ENCODE results near the gene KIAA1671. TPM values are rescaled to one million over a fixed set of nuclear protein-coding genes. Genes with fewer than 3 reads are reported as not detected.
"Not testable (repeated sequence)": the region's sequence is repeated elsewhere in the genome, so short reads cannot be mapped to it uniquely, and the experiment has no call there.

The KIAA1671 gene
- total RNA-seq = 10 to 100 TPM; 16.2 to 35.0 (median 21.7) TPM

- Histone ChIP-seq H3K9me3 (no peaks in the 10 kb centered on the region), H3K4me3 (peak within 1 kb of the TSS; percentile 66 to 82 (median 78)), H3K36me3 (no peaks in the 10 kb centered on the region), H3K4me1 (peaks cover 13 to 18% of the 10 kb centered on the region in 2 donors), H3K27me3 (peaks cover 10 to 32% (median 14%) of the 10 kb centered on the region in 3 donors), H3K27ac (peak within 1 kb of the TSS; percentile 52 to 75 (median 64))
- TF ChIP-seq POLR2A (IDR thresholded peaks at IDR 0.05) = peak; percentile 31 to 54
- peak; percentile 86 to 95 (median 92) for TF ChIP-seq CTCF (IDR thresholded peaks at IDR 0.05 in 4 of 5, conservative IDR thresholded peaks at IDR 0.05 in 1 of 5)
- in situ Hi-C loops (cut with MboI; ENCODE audit: low sequenced_read_pairs in 4 of 4) (loop anchor here in 2 of 4 donors (5.0 to 10.0 kb wide), 2 partner anchors 53 to 95 kb away; no protein-coding TSS in a partner anchor), intact Hi-C loops (cut with DNase I; ENCODE audit: low total_unique reads) (loop anchor here (1.0 kb wide), 2 partner anchors 76 to 97 kb away; no protein-coding TSS in a partner anchor)
- ATAC-seq = peak; percentile 90 to 91
- DNase-seq = peak; percentile 57 to 70
Observed at GRCh38 chr22:24951942-24952836, at the start of gene KIAA1671. Gene KIAA1671, plus strand, starts transcription at chr22:24952716. Its CDS starts 75,284 bp downstream, at chr22:25028000.

GRCh38 chr22:24905909-24906308, 46.6 kb upstream of the KIAA1671 start:
- H3K9me3 ChIP-seq = no peaks in the 10 kb centered on the region
- H3K4me1 ChIP-seq = no peaks in the 10 kb centered on the region
- ATAC-seq (no peak), DNase-seq (no peak)
- no peak overlapping the region for H3K27ac ChIP-seq
- intact Hi-C loops (cut with DNase I; ENCODE audit: low total_unique reads) = no loop called here
- H3K27me3 ChIP-seq = no peaks in the 10 kb centered on the region
- TF ChIP-seq CTCF (IDR thresholded peaks at IDR 0.05 in 4 of 5, conservative IDR thresholded peaks at IDR 0.05 in 1 of 5) (no peak), POLR2A (IDR thresholded peaks at IDR 0.05) (no peak)
- no peak overlapping the region for H3K4me3 ChIP-seq
- in situ Hi-C loops (cut with MboI; ENCODE audit: low sequenced_read_pairs in 4 of 4) = no loop called here
- H3K36me3 ChIP-seq = no peaks in the 10 kb centered on the region

GRCh38 chr22:24907101-24907500, 45.4 kb upstream of the KIAA1671 start:
- ATAC-seq; H3K4me1 ChIP-seq; DNase-seq; H3K9me3 ChIP-seq; H3K27ac ChIP-seq; H3K36me3 ChIP-seq; in situ Hi-C loops (cut with MboI; ENCODE audit: low sequenced_read_pairs in 4 of 4); H3K27me3 ChIP-seq; intact Hi-C loops (cut with DNase I; ENCODE audit: low total_unique reads); H3K4me3 ChIP-seq: not testable (repeated sequence)

- intact Hi-C loops (cut with DNase I; ENCODE audit: low total_unique reads) (no loop called here), in situ Hi-C loops (cut with MboI; ENCODE audit: low sequenced_read_pairs in 4 of 4) (no loop called here)
- Histone ChIP-seq H3K27me3 (no peaks in the 10 kb centered on the region), H3K9me3 (no peaks in the 10 kb centered on the region), H3K4me3 (no peak overlapping the region), H3K27ac (no peak overlapping the region), H3K4me1 (no peaks in the 10 kb centered on the region), H3K36me3 (no peaks in the 10 kb centered on the region)
- DNase-seq = no peak
- no peak for ATAC-seq
- TF ChIP-seq CTCF (IDR thresholded peaks at IDR 0.05 in 4 of 5, conservative IDR thresholded peaks at IDR 0.05 in 1 of 5) (no peak), POLR2A (IDR thresholded peaks at IDR 0.05) (no peak)
Observed at GRCh38 chr22:24920029-24920428, 32.5 kb upstream of the KIAA1671 start.
